ENCODE measurements around the gene PLXNC1.

PLXNC1 gene

GRCh38 chr12:94258593-94258992 is 110.2 kb downstream of the PLXNC1 start:
- DNase-seq (ENCODE audit: low read depth in 1 of 2, low spot score in 1 of 2) = no peak
- Histone ChIP-seq H3K27me3 (ENCODE audit: insufficient read depth, poor library complexity, severe bottlenecking) (no peaks in the 10 kb centered on the region), H3K4me3 (replicated peaks; ENCODE audit: insufficient read depth, low read length) (no peak overlapping the region), H3K27ac (replicated peaks) (no peak overlapping the region)
- TF ChIP-seq REST (IDR thresholded peaks at IDR 0.05; ENCODE audit: insufficient replicate concordance, low read depth) = no peak
- no peak for TF ChIP-seq CTCF (IDR thresholded peaks at IDR 0.05; ENCODE audit: insufficient read depth, low read length)
- TF ChIP-seq POLR2AphosphoS5 (IDR thresholded peaks at IDR 0.05; ENCODE audit: low read depth) = no peak

- Histone ChIP-seq H3K4me3 (replicated peaks; ENCODE audit: insufficient read depth, low read length) (no peak overlapping the region), H3K27me3 (ENCODE audit: insufficient read depth, poor library complexity, severe bottlenecking) (no peaks in the 10 kb centered on the region), H3K27ac (replicated peaks) (no peak overlapping the region)
- no peak for DNase-seq (ENCODE audit: low read depth in 1 of 2, low spot score in 1 of 2)
- TF ChIP-seq POLR2AphosphoS5 (IDR thresholded peaks at IDR 0.05; ENCODE audit: low read depth) = no peak
- no peak for TF ChIP-seq SPI1 (IDR thresholded peaks at IDR 0.05; ENCODE audit: borderline replicate concordance, low read depth)
- TF ChIP-seq REST (IDR thresholded peaks at IDR 0.05; ENCODE audit: insufficient replicate concordance, low read depth) = no peak
These were observed 111.6 kb downstream of the PLXNC1 start for GRCh38 chr12:94260017-94260416.

GRCh38 chr12:94260717-94261116 is 112.3 kb downstream of the PLXNC1 start:
- Histone ChIP-seq H3K27me3 (ENCODE audit: insufficient read depth, poor library complexity, severe bottlenecking) (no peaks in the 10 kb centered on the region), H3K4me3 (replicated peaks; ENCODE audit: insufficient read depth, low read length) (no peak overlapping the region), H3K27ac (replicated peaks) (no peak overlapping the region)
- no peak for DNase-seq (ENCODE audit: low read depth in 1 of 2, low spot score in 1 of 2)
- TF ChIP-seq CTCF (IDR thresholded peaks at IDR 0.05; ENCODE audit: insufficient read depth, low read length) (no peak), POLR2AphosphoS5 (IDR thresholded peaks at IDR 0.05; ENCODE audit: low read depth) (no peak), GABPA (IDR thresholded peaks at IDR 0.05; ENCODE audit: low read depth) (no peak), SPI1 (IDR thresholded peaks at IDR 0.05; ENCODE audit: borderline replicate concordance, low read depth) (no peak), REST (IDR thresholded peaks at IDR 0.05; ENCODE audit: insufficient replicate concordance, low read depth) (no peak)

GRCh38 chr12:94261119-94261518 is 112.7 kb downstream of the PLXNC1 start:
- Histone ChIP-seq H3K27me3 (ENCODE audit: insufficient read depth, poor library complexity, severe bottlenecking) (no peaks in the 10 kb centered on the region), H3K27ac (replicated peaks) (no peak overlapping the region), H3K4me3 (replicated peaks; ENCODE audit: insufficient read depth, low read length) (no peak overlapping the region)
- DNase-seq (ENCODE audit: low read depth in 1 of 2, low spot score in 1 of 2) = no peak
- TF ChIP-seq GABPA (IDR thresholded peaks at IDR 0.05; ENCODE audit: low read depth) = no peak
- no peak for TF ChIP-seq SPI1 (IDR thresholded peaks at IDR 0.05; ENCODE audit: borderline replicate concordance, low read depth)
- TF ChIP-seq CTCF (IDR thresholded peaks at IDR 0.05; ENCODE audit: insufficient read depth, low read length) = no peak
- no peak for TF ChIP-seq POLR2AphosphoS5 (IDR thresholded peaks at IDR 0.05; ENCODE audit: low read depth)
- TF ChIP-seq REST (IDR thresholded peaks at IDR 0.05; ENCODE audit: insufficient replicate concordance, low read depth) = no peak

All from HL-60 (cell line).